ENCODE results near the gene PGM3. TPM values are rescaled to one million over a fixed set of nuclear protein-coding genes. Genes with fewer than 3 reads are reported as not detected.

PGM3 gene
- total RNA-seq, 3 donors from 2014 or later: 21.3 to 41.0 (median 24.9) TPM

- H3K27me3 ChIP-seq: no peaks in the 10 kb centered on the region
- H3K4me1 ChIP-seq: no peaks in the 10 kb centered on the region
- H3K36me3 ChIP-seq: no peaks in the 10 kb centered on the region
- H3K4me3 ChIP-seq: no peak overlapping the region
- TF ChIP-seq CTCF (IDR thresholded peaks at IDR 0.05) (no peak), POLR2AphosphoS5 (IDR thresholded peaks at IDR 0.05) (no peak), POLR2A (IDR thresholded peaks at IDR 0.05) (no peak)
- H3K27ac ChIP-seq: no peak overlapping the region
- intact Hi-C loops (cut with DNase I; ENCODE audit: low total_unique reads): no loop called here
- H3K9me3 ChIP-seq: no peaks in the 10 kb centered on the region
- no peak for DNase-seq (ENCODE audit: low spot score in 2 of 2)
Observed at GRCh38 chr6:83220121-83220520, 27.1 kb upstream of the PGM3 start.

- H3K9me3 ChIP-seq: no peaks in the 10 kb centered on the region
- intact Hi-C loops (cut with DNase I; ENCODE audit: low total_unique reads): no loop called here
- H3K36me3 ChIP-seq: no peaks in the 10 kb centered on the region
- H3K4me3 ChIP-seq: no peak overlapping the region
- DNase-seq (ENCODE audit: low spot score in 2 of 2): no peak
- H3K27ac ChIP-seq: no peak overlapping the region
- no peaks in the 10 kb centered on the region for H3K27me3 ChIP-seq
- no peak for TF ChIP-seq CTCF (IDR thresholded peaks at IDR 0.05)
- TF ChIP-seq POLR2A (IDR thresholded peaks at IDR 0.05): no peak
- no peak for TF ChIP-seq POLR2AphosphoS5 (IDR thresholded peaks at IDR 0.05)
- no peaks in the 10 kb centered on the region for H3K4me1 ChIP-seq
Observed at GRCh38 chr6:83218646-83219045, 25.6 kb upstream of the PGM3 start.

GRCh38 chr6:83216806-83217205 lies 23.7 kb upstream of the PGM3 start:
- no peak for TF ChIP-seq POLR2A (IDR thresholded peaks at IDR 0.05)
- no peak for TF ChIP-seq CTCF (IDR thresholded peaks at IDR 0.05)
- TF ChIP-seq POLR2AphosphoS5 (IDR thresholded peaks at IDR 0.05): no peak

GRCh38 chr6:83215131-83216047 lies 22.3 kb upstream of the PGM3 start:
- DNase-seq (ENCODE audit: low spot score in 2 of 2): peak in 1 of 2 donors; percentile 38
- intact Hi-C loops (cut with DNase I; ENCODE audit: low total_unique reads): no loop called here

More at GRCh38 chr6:83216806-83217205, 23.7 kb upstream of the PGM3 start:
- H3K4me1 ChIP-seq: no peaks in the 10 kb centered on the region
- no peaks in the 10 kb centered on the region for H3K36me3 ChIP-seq
- DNase-seq (ENCODE audit: low spot score in 2 of 2): no peak
- no peak overlapping the region for H3K27ac ChIP-seq
- no peaks in the 10 kb centered on the region for H3K27me3 ChIP-seq
- no peak overlapping the region for H3K4me3 ChIP-seq
- intact Hi-C loops (cut with DNase I; ENCODE audit: low total_unique reads): no loop called here
- H3K9me3 ChIP-seq: no peaks in the 10 kb centered on the region

More at GRCh38 chr6:83215131-83216047, 22.3 kb upstream of the PGM3 start:
- no peaks in the 10 kb centered on the region for H3K27me3 ChIP-seq
- H3K4me3 ChIP-seq: no peak overlapping the region
- TF ChIP-seq POLR2A (IDR thresholded peaks at IDR 0.05) (no peak), POLR2AphosphoS5 (IDR thresholded peaks at IDR 0.05) (no peak), CTCF (IDR thresholded peaks at IDR 0.05) (peak; percentile 22 to 62 (median 62))
- H3K9me3 ChIP-seq: no peaks in the 10 kb centered on the region
- H3K36me3 ChIP-seq: no peaks in the 10 kb centered on the region
- no peak overlapping the region for H3K27ac ChIP-seq
- no peaks in the 10 kb centered on the region for H3K4me1 ChIP-seq
